Cardiac muscle cell (in vitro differentiated cells and primary cell): Measurements from ENCODE around the gene TSPAN13. TPM values are rescaled to one million over a fixed set of nuclear protein-coding genes. Genes with fewer than 3 reads are reported as not detected.
A peak's percentile ranks its signal among the peaks of the same experiment; 100 is the strongest.

Source experiments
- DNase-seq, 2 donors: peaks; one replicate each; pipeline versions ENCODE4 v3.0.0 to v3.0.0-alpha.2; 2010 to 2017; ENCODE audit warnings: low read depth in 1 of 2, low spot score in 1 of 2
- H3K27ac ChIP-seq: fragments of 200-600 bp; sonication (generic); 2 replicates; pipeline ENCODE4 v1.5.1; 2016
- H3K27me3 ChIP-seq: fragments of 200-600 bp; sonication (generic); 2 replicates; pipeline ENCODE4 v1.6.0; 2016; ENCODE audit warnings: control low read depth
- H3K36me3 ChIP-seq: fragments of 200-600 bp; sonication (generic); 2 replicates; pipeline ENCODE4 v1.5.1; 2016; ENCODE audit warnings: control low read depth
- H3K4me1 ChIP-seq: fragments of 200-600 bp; sonication (generic); 2 replicates; pipeline ENCODE4 v1.8.1; 2017; ENCODE audit warnings: low read depth, mild to moderate bottlenecking, mixed run types
- H3K4me3 ChIP-seq: fragments of 200-600 bp; sonication (generic); 2 replicates; pipeline ENCODE4 v1.5.1; 2016; ENCODE audit warnings: mild to moderate bottlenecking
- H3K9me3 ChIP-seq: fragments of 200-600 bp; sonication (generic); 2 replicates; pipeline ENCODE4 v1.5.1; 2017; ENCODE audit warnings: low read depth, mild to moderate bottlenecking, control low read depth
- CTCF ChIP-seq: IDR thresholded peaks from 2 replicates; pipeline ENCODE4 v1.5.1; 2012; ENCODE audit warnings: low read depth, mild to moderate bottlenecking, low read length
- polyA plus RNA-seq: library from polyadenylated mRNA; unstranded; fragments of >200 nt; fragmentation: Nextera tagmentation; extraction: Ambion mirVana; gene quantifications from 2 replicates; pipeline ENCODE4 v1.2.1, GENCODE V29; 2016
- total RNA-seq: library from RNA; depleted of rRNA; stranded (reverse); fragments of >200 nt; gene quantifications from 2 replicates; pipeline ENCODE4 v1.2.3, GENCODE V29; 2016

Gene TSPAN13
- total and polyA plus RNA-seq, 2 experiments from 2014 or later, result 34.2 to 152 TPM

DNA sequence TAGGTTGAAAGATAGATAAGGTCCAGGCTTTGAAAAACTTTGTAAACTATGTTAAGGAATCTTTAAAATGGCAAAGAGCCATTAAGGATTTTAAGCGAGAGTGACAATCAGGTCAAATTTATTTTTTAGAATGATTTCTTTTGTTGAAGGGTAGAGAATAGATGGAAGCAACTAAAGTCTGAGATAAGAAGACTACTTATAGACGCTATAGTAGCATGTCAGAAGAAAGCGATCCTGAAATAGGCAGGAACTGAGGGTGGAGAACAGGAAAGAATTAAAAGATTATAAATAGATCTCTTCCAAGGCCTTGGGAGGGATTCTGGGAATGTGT, 13.0 kb upstream of the TSPAN13 start:
- H3K27ac ChIP-seq, result peak overlapping the region; percentile 84
- peaks cover 28% of the 10 kb centered on the region for H3K4me1 ChIP-seq
- H3K27me3 ChIP-seq, result no peaks in the 10 kb centered on the region
- no peak for TF ChIP-seq CTCF
- H3K9me3 ChIP-seq, result no peaks in the 10 kb centered on the region
- DNase-seq, result no peak
- no peak overlapping the region for H3K4me3 ChIP-seq
- H3K36me3 ChIP-seq, result no peaks in the 10 kb centered on the region

DNA sequence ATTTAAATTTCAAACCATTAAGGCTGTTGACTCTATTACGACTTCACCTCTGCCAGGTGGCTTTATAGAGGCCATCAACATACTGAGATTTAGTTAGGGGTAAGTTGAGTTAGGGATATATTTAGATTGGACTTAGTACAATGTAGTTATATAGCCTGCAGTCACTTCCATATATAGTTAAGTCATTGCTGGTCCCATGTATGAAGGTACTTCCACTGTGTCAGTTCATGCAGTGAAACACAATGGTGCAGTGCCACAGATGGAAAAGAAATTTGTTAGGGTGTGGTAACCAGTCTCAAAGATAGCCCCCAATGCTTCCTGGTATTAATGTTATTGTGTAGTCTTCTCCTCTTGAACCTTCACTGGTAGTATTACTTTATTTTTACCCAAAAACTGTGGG, 12.6 kb upstream of the TSPAN13 start:
- H3K27ac ChIP-seq, result peak overlapping the region; percentile 84
- no peak for TF ChIP-seq CTCF
- no peaks in the 10 kb centered on the region for H3K27me3 ChIP-seq
- no peaks in the 10 kb centered on the region for H3K36me3 ChIP-seq
- peaks cover 26% of the 10 kb centered on the region for H3K4me1 ChIP-seq
- H3K4me3 ChIP-seq, result no peak overlapping the region
- DNase-seq, result no peak
- no peaks in the 10 kb centered on the region for H3K9me3 ChIP-seq

DNA sequence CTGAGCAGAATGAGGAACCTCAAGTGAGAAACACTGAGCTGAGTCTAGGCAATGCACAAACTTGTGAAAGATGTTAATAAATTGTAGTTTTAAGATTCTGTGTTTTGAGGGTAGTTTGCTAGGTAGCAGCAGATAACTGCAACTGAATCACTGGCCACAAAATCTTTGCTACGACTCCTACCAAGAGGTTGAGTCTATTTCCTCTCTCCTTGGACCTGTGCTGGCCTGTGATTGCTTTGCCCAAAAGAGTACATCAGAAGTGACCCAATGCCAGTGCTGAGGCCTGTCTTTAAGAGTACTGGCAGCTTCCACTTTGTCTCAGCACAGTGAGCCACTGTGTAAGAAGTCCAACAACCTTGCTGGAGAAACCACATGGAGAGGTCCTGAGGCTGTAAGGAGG, 11.9 kb upstream of the TSPAN13 start:
- no peak for DNase-seq
- Histone ChIP-seq H3K4me1 (peaks cover 26% of the 10 kb centered on the region), H3K27me3 (no peaks in the 10 kb centered on the region), H3K36me3 (no peaks in the 10 kb centered on the region), H3K27ac (peak overlapping the region; percentile 84), H3K4me3 (no peak overlapping the region), H3K9me3 (no peaks in the 10 kb centered on the region)
- TF ChIP-seq CTCF, result no peak

DNA sequence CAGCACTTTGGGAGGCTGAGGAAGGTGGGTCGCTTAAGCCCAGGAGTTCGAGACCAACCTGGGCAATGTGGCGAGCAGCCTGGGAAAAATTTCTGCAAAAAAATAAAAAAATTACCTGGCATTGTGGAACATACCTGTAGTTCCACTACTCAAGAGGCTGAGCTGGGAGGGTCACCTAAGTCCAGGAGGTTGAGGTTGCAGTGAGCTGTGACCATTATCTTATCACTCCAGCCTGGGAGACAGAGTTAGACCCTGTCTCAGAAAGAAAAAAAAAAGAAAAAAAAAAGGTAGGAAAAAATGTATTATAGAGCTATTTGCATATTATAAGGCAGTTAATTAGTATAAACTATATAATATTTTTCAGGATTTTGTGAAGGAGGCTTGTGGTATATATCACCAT, 11.0 kb upstream of the TSPAN13 start:
- Histone ChIP-seq H3K27ac (no peak overlapping the region), H3K36me3 (no peaks in the 10 kb centered on the region), H3K4me1 (peaks cover 26% of the 10 kb centered on the region), H3K27me3 (no peaks in the 10 kb centered on the region), H3K4me3 (no peak overlapping the region), H3K9me3 (no peaks in the 10 kb centered on the region)
- DNase-seq, result no peak
- no peak for TF ChIP-seq CTCF

GRCh38 chr7:16743236-16743635, 10.3 kb upstream of the TSPAN13 start:
- peaks cover 26% of the 10 kb centered on the region for H3K4me1 ChIP-seq
- H3K27ac ChIP-seq, result no peak overlapping the region
- DNase-seq, result peak in 1 of 2 donors; percentile 54
- no peak overlapping the region for H3K4me3 ChIP-seq
- H3K27me3 ChIP-seq, result no peaks in the 10 kb centered on the region
- no peak for TF ChIP-seq CTCF
- no peaks in the 10 kb centered on the region for H3K9me3 ChIP-seq
- H3K36me3 ChIP-seq, result no peaks in the 10 kb centered on the region
